CD14-positive monocyte (primary cell): Measurements from ENCODE around the gene CDK3. TPM values are rescaled to one million over a fixed set of nuclear protein-coding genes. Genes with fewer than 3 reads are reported as not detected.

Experiments
- DNase-seq, 3 donors: peaks; one replicate each; pipeline ENCODE4 v3.0.0-alpha.2; 2011 to 2022
- H2AFZ ChIP-seq: 2 replicates; pipeline ENCODE4 v1.6.0; 2012; ENCODE audit warnings: mild to moderate bottlenecking, low read depth, low read length, inconsistent platforms; ENCODE audit not compliant: insufficient read depth, poor library complexity, severe bottlenecking
- H3K27ac ChIP-seq, 2 donors: 1 replicate in 1 of 2; 2 replicates in 1 of 2; pipeline ENCODE4 v1.5.1; 2012 to 2013; ENCODE audit warnings: low read length in 2 of 2, control low read depth in 1 of 2, inconsistent platforms in 1 of 2, low read depth in 1 of 2, mild to moderate bottlenecking in 1 of 2
- H3K27me3 ChIP-seq, 2 donors: one replicate each; pipeline versions ENCODE4 v1.6.0 to v1.6.1; 2011 to 2013; ENCODE audit warnings: low read length in 2 of 2; ENCODE audit not compliant: control insufficient read depth in 2 of 2, insufficient read depth in 2 of 2
- H3K36me3 ChIP-seq, 2 donors: replicated peaks in 1 of 2; 1 replicate in 1 of 2; 2 replicates in 1 of 2; pipeline versions ENCODE4 v1.5.1 to v1.6.1; 2012 to 2013; ENCODE audit warnings: low read length in 2 of 2, control low read depth in 1 of 2, inconsistent platforms in 1 of 2, mild to moderate bottlenecking in 1 of 2; ENCODE audit not compliant: insufficient read depth in 2 of 2, control insufficient read depth in 1 of 2
- H3K4me1 ChIP-seq, 2 donors: 1 replicate in 1 of 2; 2 replicates in 1 of 2; pipeline versions ENCODE4 v1.5.1 to v1.6.1; 2012 to 2013; ENCODE audit warnings: low read length in 2 of 2, control low read depth in 1 of 2, inconsistent platforms in 1 of 2, mild to moderate bottlenecking in 1 of 2, moderate library complexity in 1 of 2; ENCODE audit not compliant: insufficient read depth in 2 of 2, control insufficient read depth in 1 of 2
- H3K4me2 ChIP-seq: replicated peaks from 2 replicates; pipeline ENCODE3; 2012; ENCODE audit warnings: low read length, moderate library complexity, mild to moderate bottlenecking; ENCODE audit not compliant: poor library complexity, severe bottlenecking; ENCODE audit errors: extremely low read depth
- H3K4me3 ChIP-seq, 3 experiments: fragments of 200-600 bp in 1 of 3; sonication (generic) in 1 of 3; replicated peaks in 1 of 3; 1 replicate in 2 of 3; 2 replicates in 1 of 3; pipeline ENCODE4 v1.5.1; 2011 to 2013; ENCODE audit warnings: low read length in 3 of 3, mild to moderate bottlenecking in 3 of 3, control low read depth in 2 of 3, low read depth in 2 of 3, inconsistent platforms in 1 of 3, moderate library complexity in 1 of 3
- H3K79me2 ChIP-seq: 2 replicates; pipeline ENCODE4 v1.6.0; 2012; ENCODE audit warnings: mild to moderate bottlenecking, control low read depth, inconsistent platforms, low read length, moderate library complexity; ENCODE audit not compliant: insufficient read depth
- H3K9ac ChIP-seq: 2 replicates; pipeline ENCODE4 v1.6.0; 2017; ENCODE audit warnings: low read length, mild to moderate bottlenecking; ENCODE audit not compliant: insufficient read depth, poor library complexity, severe bottlenecking
- H3K9me3 ChIP-seq, 2 donors: replicated peaks in 1 of 2; 1 replicate in 1 of 2; 2 replicates in 1 of 2; pipeline versions ENCODE4 v1.5.1 to v1.6.1; 2012 to 2013; ENCODE audit warnings: low read length in 2 of 2, control low read depth in 1 of 2; ENCODE audit not compliant: control insufficient read depth in 1 of 2, insufficient read depth in 1 of 2
- H4K20me1 ChIP-seq: 2 replicates; pipeline ENCODE4 v1.6.0; 2012; ENCODE audit warnings: mild to moderate bottlenecking, low read length, control low read depth, moderate library complexity; ENCODE audit not compliant: insufficient read depth
- H3K27ac Mint-ChIP-seq, 7 donors: one replicate each; pipeline ENCODE4 v1.8.0; 2020; ENCODE audit warnings: mild to moderate bottlenecking in 7 of 7, mixed read lengths in 7 of 7, moderate library complexity in 6 of 7, inconsistent platforms in 2 of 7
- H3K27me3 Mint-ChIP-seq, 3 donors: one replicate each; pipeline ENCODE4 v1.8.0; 2021 to 2022; ENCODE audit warnings: low read depth in 3 of 3, mild to moderate bottlenecking in 3 of 3, mixed read lengths in 3 of 3, moderate library complexity in 3 of 3, inconsistent platforms in 1 of 3
- H3K36me3 Mint-ChIP-seq, 2 donors: one replicate each; pipeline ENCODE4 v1.8.0; 2020; ENCODE audit warnings: mixed read lengths in 2 of 2, inconsistent platforms in 1 of 2, mild to moderate bottlenecking in 1 of 2
- H3K4me1 Mint-ChIP-seq: one replicate; pipeline ENCODE4 v1.8.0; 2020; ENCODE audit warnings: mild to moderate bottlenecking, mixed read lengths
- H3K4me3 Mint-ChIP-seq, 2 donors: one replicate each; pipeline ENCODE4 v1.8.0; 2020; ENCODE audit warnings: mild to moderate bottlenecking in 2 of 2, mixed read lengths in 2 of 2, moderate library complexity in 1 of 2
- H3K9me3 Mint-ChIP-seq, 7 donors: one replicate each; pipeline ENCODE4 v1.8.0; 2020 to 2022; ENCODE audit warnings: mixed read lengths in 7 of 7, mild to moderate bottlenecking in 6 of 7, moderate library complexity in 6 of 7, inconsistent platforms in 2 of 7
- WGBS: methylation state at CpG from one replicate; pipeline ENCODE4 v1.1.5; 2013; ENCODE audit warnings: missing lambda C conversion rate; ENCODE audit not compliant: insufficient coverage; 5-methylcytosine and 5-hydroxymethylcytosine counted together
- intact Hi-C, 2 donors: fragments of 100-400 bp; cut with micrococcal nuclease; formaldehyde crosslinking; loops; one replicate each; pipeline versions ENCODE4 v1.15.0 to v1.15.1; 2023
- polyA plus RNA-seq, 3 donors: library from polyadenylated mRNA; depleted of rRNA in 1 of 3; unstranded in 2 of 3; stranded (reverse) in 1 of 3; fragments of 300-500 nt in 2 of 3; fragments of >200 nt in 1 of 3; fragmentation: Illumina TruSeq in 2 of 3; gene quantifications; 1 replicate in 2 of 3; 2 replicates in 1 of 3; pipeline ENCODE4 v1.2.3, GENCODE V29; 2012 to 2021
- TF ChIP-seq, protein P1 (sequence below): fragments of 200-600 bp; IDR thresholded peaks from one replicate; pipeline ENCODE4 v1.8.0; 2022; ENCODE audit warnings: antibody characterized with exemption, mild to moderate bottlenecking

Gene CDK3
- polyA plus RNA-seq, 3 donors: 25.5 TPM; not detected in 2

DNA sequence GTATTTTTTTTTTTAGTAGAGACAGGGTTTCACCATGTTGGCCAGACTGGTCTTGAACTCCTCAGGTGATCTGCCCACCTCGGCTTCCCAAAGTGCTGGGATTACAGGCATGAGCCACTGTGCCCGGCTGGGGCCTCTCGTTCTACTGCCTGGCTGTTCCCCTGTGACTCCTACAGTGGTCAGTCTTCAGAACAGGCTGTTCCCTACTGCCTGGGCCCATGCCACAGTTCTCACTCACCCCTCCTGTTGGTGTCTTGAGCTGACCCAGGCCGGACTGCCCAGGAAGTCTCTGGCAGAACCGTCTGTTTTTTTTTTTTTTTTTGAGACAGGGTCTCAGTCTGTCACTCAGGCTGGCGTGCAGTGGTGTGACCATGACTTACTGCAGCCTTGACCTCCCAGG is 3.3 kb downstream of the CDK3 start:
- WGBS: 100% methylated on average over 2 of the region's 6 CpGs
- Histone ChIP-seq H3K4me2 (no peak overlapping the region), H3K79me2 (no peaks in the 10 kb centered on the region), H3K4me1 (no peaks in the 10 kb centered on the region), H3K27me3 (no peaks in the 10 kb centered on the region), H3K9ac (no peak overlapping the region), H3K36me3 (peaks cover 7 to 41% of the 10 kb centered on the region in 2 donors), H2AFZ (no peak overlapping the region), H3K9me3 (no peaks in the 10 kb centered on the region), H3K4me3 (no peak overlapping the region), H4K20me1 (no peaks in the 10 kb centered on the region), H3K27ac (no peak overlapping the region)
- Mint-ChIP-seq H3K36me3 (peaks cover 30 to 56% of the 10 kb centered on the region in 2 donors), H3K27ac (no peak overlapping the region), H3K9me3 (no peaks in the 10 kb centered on the region), H3K4me3 (no peak overlapping the region), H3K4me1 (no peaks in the 10 kb centered on the region), H3K27me3 (peaks cover 0 to 3% (median 1%) of the 10 kb centered on the region in 3 donors)
- DNase-seq: no peak
- TF ChIP-seq, protein P1, sequence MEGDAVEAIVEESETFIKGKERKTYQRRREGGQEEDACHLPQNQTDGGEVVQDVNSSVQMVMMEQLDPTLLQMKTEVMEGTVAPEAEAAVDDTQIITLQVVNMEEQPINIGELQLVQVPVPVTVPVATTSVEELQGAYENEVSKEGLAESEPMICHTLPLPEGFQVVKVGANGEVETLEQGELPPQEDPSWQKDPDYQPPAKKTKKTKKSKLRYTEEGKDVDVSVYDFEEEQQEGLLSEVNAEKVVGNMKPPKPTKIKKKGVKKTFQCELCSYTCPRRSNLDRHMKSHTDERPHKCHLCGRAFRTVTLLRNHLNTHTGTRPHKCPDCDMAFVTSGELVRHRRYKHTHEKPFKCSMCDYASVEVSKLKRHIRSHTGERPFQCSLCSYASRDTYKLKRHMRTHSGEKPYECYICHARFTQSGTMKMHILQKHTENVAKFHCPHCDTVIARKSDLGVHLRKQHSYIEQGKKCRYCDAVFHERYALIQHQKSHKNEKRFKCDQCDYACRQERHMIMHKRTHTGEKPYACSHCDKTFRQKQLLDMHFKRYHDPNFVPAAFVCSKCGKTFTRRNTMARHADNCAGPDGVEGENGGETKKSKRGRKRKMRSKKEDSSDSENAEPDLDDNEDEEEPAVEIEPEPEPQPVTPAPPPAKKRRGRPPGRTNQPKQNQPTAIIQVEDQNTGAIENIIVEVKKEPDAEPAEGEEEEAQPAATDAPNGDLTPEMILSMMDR: no peak
- intact Hi-C loops: loop anchor here in 1 of 2 donors (2.0 kb wide), 1 partner anchor 99 kb away; the partner anchor contains the start of gene MRPL38

DNA sequence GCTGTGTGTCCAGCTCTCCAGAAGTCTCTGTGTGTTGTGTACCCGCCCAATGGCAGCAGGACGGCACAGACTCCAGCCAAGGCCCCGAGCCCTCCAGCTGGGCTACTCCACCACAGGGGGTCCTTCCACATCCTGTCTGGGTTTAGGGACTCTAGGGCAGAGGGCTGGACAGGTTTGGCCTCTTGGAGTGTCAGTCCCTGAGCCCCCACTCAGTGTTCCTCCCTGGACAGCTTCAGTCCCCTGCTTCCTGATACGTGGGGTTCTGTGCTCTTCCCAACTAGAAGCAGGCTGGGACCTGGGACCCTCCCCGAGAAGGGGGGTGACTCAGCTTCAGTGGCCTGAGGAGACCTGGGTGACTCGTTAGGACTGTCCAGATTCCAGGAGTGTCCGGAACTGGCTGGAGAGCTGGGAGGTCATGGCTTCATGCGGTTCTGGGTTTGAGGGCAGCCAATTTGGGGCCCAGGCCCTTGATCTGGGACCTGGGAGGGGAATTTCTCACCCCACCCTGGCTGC is 4.2 kb downstream of the CDK3 start:
- TF ChIP-seq, protein P1: no peak
- Histone ChIP-seq H3K4me1 (no peaks in the 10 kb centered on the region), H3K9ac (no peak overlapping the region), H3K27me3 (no peaks in the 10 kb centered on the region), H3K4me3 (no peak overlapping the region), H3K36me3 (peaks cover 7 to 39% of the 10 kb centered on the region in 2 donors), H3K79me2 (no peaks in the 10 kb centered on the region), H4K20me1 (no peaks in the 10 kb centered on the region), H3K4me2 (no peak overlapping the region), H2AFZ (no peak overlapping the region), H3K27ac (no peak overlapping the region), H3K9me3 (no peaks in the 10 kb centered on the region)
- no peak overlapping the region for H3K27ac Mint-ChIP-seq
- peaks cover 0 to 1% (median 0%) of the 10 kb centered on the region in 7 donors for H3K9me3 Mint-ChIP-seq
- intact Hi-C loops: loop anchor here (1.0 to 2.0 kb wide), 2 partner anchors 100 kb away; partner anchors contain the start of gene MRPL38 (in 1 of the 2)
- WGBS: 92% methylated on average over 4 of the region's 8 CpGs
- no peak for DNase-seq
- peaks cover 0 to 3% (median 1%) of the 10 kb centered on the region in 3 donors for H3K27me3 Mint-ChIP-seq
- H3K4me3 Mint-ChIP-seq: no peak overlapping the region
- peaks cover 30 to 49% of the 10 kb centered on the region in 2 donors for H3K36me3 Mint-ChIP-seq
- H3K4me1 Mint-ChIP-seq: no peaks in the 10 kb centered on the region
